ENCODE data around the gene TAS2R20.
"Not testable (repeated sequence)": the region's sequence is repeated elsewhere in the genome, so short reads cannot be mapped to it uniquely, and the experiment has no call there.

Gene TAS2R20, protein sequence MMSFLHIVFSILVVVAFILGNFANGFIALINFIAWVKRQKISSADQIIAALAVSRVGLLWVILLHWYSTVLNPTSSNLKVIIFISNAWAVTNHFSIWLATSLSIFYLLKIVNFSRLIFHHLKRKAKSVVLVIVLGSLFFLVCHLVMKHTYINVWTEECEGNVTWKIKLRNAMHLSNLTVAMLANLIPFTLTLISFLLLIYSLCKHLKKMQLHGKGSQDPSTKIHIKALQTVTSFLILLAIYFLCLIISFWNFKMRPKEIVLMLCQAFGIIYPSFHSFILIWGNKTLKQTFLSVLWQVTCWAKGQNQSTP

DNA sequence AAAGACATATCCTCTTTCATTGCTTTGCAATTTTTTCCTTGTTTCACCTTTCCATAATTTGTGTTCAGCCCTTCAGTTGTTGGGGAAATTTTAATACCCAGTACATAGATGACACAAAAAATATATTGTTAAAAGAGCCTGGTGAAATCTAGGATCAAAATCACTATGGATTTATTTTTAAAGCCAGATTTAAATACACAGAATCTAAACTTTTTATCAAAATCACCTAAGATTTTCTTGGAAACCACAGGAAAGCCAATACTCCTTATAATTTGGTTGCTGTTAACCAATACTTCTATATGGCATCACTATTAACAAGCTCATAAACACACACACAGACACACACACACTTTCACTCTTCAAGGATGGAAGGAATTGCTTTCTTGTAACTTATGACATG lies at the start of gene TAS2R20:
Gene TAS2R20 (minus strand): TSS at position 101 of the 400 bp plus-strand sequence. CDS start 429 bp downstream, outside the sequence.
- ATAC-seq: no peak
- Mint-ChIP-seq H3K27ac (peak within 1 kb of the TSS in 1 of 2 donors; percentile 27), H3K9me3 (peaks cover 5 to 7% of the 10 kb centered on the region in 2 donors), H3K27me3 (no peaks in the 10 kb centered on the region), H3K4me3 (no peak within 1 kb of the TSS), H3K4me1 (no peaks in the 10 kb centered on the region)
- DNase-seq: no peak

GRCh38 chr12:11041366-11041765 lies 43.3 kb upstream of the TAS2R20 start:
- H3K9me3 Mint-ChIP-seq, H3K4me3 Mint-ChIP-seq, H3K27ac Mint-ChIP-seq, DNase-seq, ATAC-seq, H3K4me1 Mint-ChIP-seq, H3K27me3 Mint-ChIP-seq: not testable (repeated sequence)

DNA sequence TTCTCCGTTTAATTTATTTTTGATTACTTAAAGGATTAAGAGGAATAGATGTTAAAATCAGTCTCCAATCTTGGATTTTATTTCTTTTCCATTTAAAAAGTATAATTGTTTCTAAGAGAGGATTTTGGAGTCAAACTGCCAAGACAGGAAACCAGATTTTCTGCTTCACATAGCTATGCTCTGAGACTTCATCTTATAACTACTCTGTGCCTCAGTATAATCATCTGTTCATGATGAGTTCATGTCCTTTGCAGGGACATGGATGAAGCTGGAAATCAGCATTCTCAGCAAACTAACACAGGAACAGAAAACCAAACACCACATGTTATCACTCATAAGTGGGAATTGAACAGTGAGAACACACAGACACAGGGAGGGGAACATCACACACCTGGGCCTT lies 42.1 kb upstream of the TAS2R20 start:
- Mint-ChIP-seq H3K4me1 (no peaks in the 10 kb centered on the region), H3K9me3 (peaks cover 2 to 9% of the 10 kb centered on the region in 2 donors), H3K27me3 (no peaks in the 10 kb centered on the region), H3K27ac (no peak overlapping the region), H3K4me3 (no peak overlapping the region)
- ATAC-seq (no peak), DNase-seq (no peak)

- ATAC-seq: no peak
- no peak overlapping the region for H3K27ac Mint-ChIP-seq
- no peak overlapping the region for H3K4me3 Mint-ChIP-seq
- H3K27me3 Mint-ChIP-seq: no peaks in the 10 kb centered on the region
- no peaks in the 10 kb centered on the region for H3K4me1 Mint-ChIP-seq
- H3K9me3 Mint-ChIP-seq: peaks cover 5 to 7% of the 10 kb centered on the region in 2 donors
- DNase-seq: no peak
These were observed 41.1 kb upstream of the TAS2R20 start for GRCh38 chr12:11039171-11039570.

DNA sequence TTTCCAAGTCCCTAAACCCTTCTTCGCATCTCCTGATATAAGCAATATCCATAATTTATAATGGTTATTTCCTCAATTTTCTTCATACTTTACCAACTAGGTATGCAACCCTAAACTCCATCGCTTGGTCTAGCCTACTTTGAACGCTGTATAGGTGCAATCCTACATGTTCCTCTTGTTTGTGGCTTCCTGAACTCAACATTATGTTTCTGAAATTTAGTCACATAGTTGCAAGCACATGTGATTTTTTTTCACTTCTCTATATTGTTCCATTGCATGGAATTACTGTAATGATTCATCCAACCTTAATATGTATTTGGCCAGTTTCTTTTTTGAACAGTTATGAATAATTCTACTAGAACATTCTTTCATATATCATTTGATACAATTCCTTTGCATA lies 35.9 kb upstream of the TAS2R20 start:
- H3K27me3 Mint-ChIP-seq, DNase-seq, H3K9me3 Mint-ChIP-seq, H3K27ac Mint-ChIP-seq, H3K4me1 Mint-ChIP-seq, H3K4me3 Mint-ChIP-seq: not testable (repeated sequence)
- peak; percentile 63 for ATAC-seq

GRCh38 chr12:11031307-11031706 lies 33.2 kb upstream of the TAS2R20 start, which contains the start of gene TAS2R31:
TSS of gene TAS2R31 (minus strand) at chr12:11031407. CDS start at chr12:11031335, 72 bp downstream.
- Mint-ChIP-seq H3K9me3 (peaks cover 0 to 5% of the 10 kb centered on the region in 2 donors), H3K27ac (peak within 1 kb of the TSS in 1 of 2 donors; percentile 10), H3K27me3 (no peaks in the 10 kb centered on the region), H3K4me1 (no peaks in the 10 kb centered on the region), H3K4me3 (no peak within 1 kb of the TSS)
- no peak for ATAC-seq
- no peak for DNase-seq

DNA sequence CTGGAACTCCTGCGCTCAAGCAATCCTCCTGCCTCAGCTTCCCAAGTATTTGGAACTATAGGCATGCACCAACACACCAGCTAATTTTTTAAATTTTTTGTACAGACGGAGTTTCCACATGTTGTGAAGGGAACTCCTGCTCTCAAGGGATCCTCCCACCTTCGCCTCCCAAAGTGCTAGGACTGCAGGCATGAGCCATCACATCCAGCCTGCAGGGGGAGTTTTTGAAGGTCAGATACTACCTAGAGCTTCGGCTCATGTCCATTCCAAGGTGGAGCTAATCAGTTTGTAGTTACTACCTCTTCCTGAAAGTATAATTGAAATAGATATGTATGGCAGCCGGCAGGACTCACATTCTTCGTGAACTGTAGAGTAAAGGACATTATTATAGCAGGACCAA lies 28.0 kb upstream of the TAS2R20 start:
- Mint-ChIP-seq H3K27ac (no peak overlapping the region), H3K4me1 (no peaks in the 10 kb centered on the region), H3K27me3 (no peaks in the 10 kb centered on the region), H3K9me3 (peaks cover 7 to 8% of the 10 kb centered on the region in 2 donors), H3K4me3 (no peak overlapping the region)
- DNase-seq (no peak), ATAC-seq (no peak)

- no peaks in the 10 kb centered on the region for H3K27me3 Mint-ChIP-seq
- DNase-seq (no peak), ATAC-seq (no peak)
- H3K4me3 Mint-ChIP-seq: no peak overlapping the region
- no peaks in the 10 kb centered on the region for H3K4me1 Mint-ChIP-seq
- H3K27ac Mint-ChIP-seq: no peak overlapping the region
- peaks cover 7 to 8% of the 10 kb centered on the region in 2 donors for H3K9me3 Mint-ChIP-seq
These were observed 25.3 kb upstream of the TAS2R20 start for GRCh38 chr12:11023387-11023786.

DNA sequence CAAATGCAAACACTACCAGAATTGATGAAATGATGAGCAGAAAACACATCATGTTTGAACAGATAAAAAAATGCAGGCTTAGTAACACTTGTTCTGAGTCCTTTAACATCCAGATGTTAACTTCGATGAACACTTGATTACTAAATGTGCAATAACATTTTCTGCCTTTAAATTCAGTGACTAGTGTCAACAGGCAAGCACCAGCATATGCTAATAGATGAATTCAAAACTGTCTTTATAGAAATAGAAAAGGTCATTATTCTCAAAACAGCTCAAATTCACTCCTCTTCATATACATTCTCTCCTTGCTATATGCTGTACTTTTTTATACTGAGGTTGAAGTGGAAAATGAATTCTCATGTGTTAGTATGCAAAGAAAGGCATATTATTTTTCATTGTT lies 24.4 kb upstream of the TAS2R20 start, which contains the start of gene TAS2R19:
Gene TAS2R19 (minus strand): TSS at position 101 of the 400 bp plus-strand sequence. CDS start 49 bp downstream, at position 52.
- Mint-ChIP-seq H3K9me3 (peaks cover 7 to 8% of the 10 kb centered on the region in 2 donors), H3K4me1 (no peaks in the 10 kb centered on the region), H3K27me3 (no peaks in the 10 kb centered on the region), H3K27ac (no peak within 1 kb of the TSS), H3K4me3 (no peak within 1 kb of the TSS)
- DNase-seq (no peak), ATAC-seq (no peak)

- DNase-seq (no peak), ATAC-seq (no peak)
- H3K4me1 Mint-ChIP-seq: peaks cover 18% of the 10 kb centered on the region
- H3K27me3 Mint-ChIP-seq: no peaks in the 10 kb centered on the region
- H3K9me3 Mint-ChIP-seq: no peaks in the 10 kb centered on the region
- H3K27ac Mint-ChIP-seq: no peak overlapping the region
- no peak overlapping the region for H3K4me3 Mint-ChIP-seq
These were observed 18.8 kb upstream of the TAS2R20 start for GRCh38 chr12:11016937-11017336.

DNA sequence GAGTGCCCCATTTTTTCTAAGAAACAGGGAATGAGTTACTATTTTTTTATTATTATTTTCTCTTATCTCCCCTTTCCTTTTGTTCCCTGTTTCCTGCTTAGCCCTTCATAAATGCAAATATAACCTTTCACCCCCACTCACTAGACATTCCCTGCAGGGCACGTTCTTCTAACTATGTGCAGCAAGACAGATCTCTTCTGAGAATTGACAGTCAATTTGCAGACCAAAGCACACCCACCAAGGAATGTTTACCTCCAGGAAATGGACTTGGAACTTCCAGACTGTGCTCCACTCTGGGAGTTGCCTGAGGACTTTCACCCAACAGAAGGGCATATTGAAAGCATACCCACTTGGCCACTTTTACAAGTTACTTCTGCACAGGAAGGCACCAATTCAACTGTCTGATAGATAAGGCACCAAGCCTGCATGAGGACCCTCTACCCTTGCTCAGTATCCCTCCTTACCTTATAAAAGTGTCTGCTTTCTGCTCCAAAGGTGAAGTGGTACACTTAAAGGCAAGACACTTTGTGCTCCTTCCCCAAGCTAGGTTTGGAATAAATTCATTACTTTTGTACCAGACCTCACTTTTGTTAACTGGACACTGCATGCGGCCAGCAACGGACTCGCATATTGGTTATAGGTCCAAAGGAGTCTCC lies 17.8 kb upstream of the TAS2R20 start:
- no peak for ATAC-seq
- Mint-ChIP-seq H3K9me3 (no peaks in the 10 kb centered on the region), H3K27ac (no peak overlapping the region), H3K4me1 (peaks cover 18% of the 10 kb centered on the region), H3K27me3 (no peaks in the 10 kb centered on the region), H3K4me3 (no peak overlapping the region)
- no peak for DNase-seq

DNA sequence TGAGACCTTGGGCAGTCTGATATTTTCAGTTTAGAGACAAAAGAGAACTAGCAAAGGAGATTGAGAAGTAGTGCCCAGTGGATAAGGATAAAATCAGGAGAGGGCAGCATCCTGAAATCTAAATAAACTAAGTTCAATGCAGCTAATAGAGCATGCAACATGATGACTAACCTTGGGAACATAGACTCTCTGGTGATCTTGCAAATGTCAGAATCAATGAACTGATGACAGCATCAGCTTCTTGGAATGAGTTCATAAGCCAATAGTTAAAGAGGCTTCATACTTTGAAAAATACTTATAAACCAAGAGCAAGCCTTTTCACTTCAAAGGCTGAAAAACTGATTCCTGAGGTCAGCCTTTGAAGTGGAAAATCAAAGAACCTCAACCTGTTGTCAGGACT lies 16.1 kb upstream of the TAS2R20 start:
- DNase-seq (no peak), ATAC-seq (no peak)
- Mint-ChIP-seq H3K9me3 (no peaks in the 10 kb centered on the region), H3K4me3 (no peak overlapping the region), H3K4me1 (peaks cover 18% of the 10 kb centered on the region), H3K27me3 (no peaks in the 10 kb centered on the region), H3K27ac (no peak overlapping the region)

DNA sequence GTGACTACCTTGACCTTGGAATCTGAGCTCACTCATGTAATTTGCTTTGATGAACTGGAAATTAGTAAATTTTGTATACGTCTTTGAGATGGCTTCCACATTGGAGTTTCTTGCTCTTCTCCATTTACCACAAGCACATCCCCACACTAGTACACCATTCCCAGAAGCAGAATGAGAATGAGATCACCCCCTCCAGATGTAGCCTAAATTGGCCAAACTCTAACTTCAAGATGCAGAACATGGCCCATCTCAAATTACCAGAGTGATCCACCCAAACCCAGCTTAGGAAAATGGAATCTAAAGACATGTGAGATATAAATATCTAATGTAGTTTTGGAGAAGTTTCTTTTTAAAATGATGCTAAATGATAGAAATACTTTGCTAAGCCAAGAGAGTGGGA lies 9.5 kb upstream of the TAS2R20 start:
- no peaks in the 10 kb centered on the region for H3K9me3 Mint-ChIP-seq
- H3K27ac Mint-ChIP-seq: no peak overlapping the region
- H3K4me3 Mint-ChIP-seq: no peak overlapping the region
- no peaks in the 10 kb centered on the region for H3K27me3 Mint-ChIP-seq
- no peak for DNase-seq
- no peaks in the 10 kb centered on the region for H3K4me1 Mint-ChIP-seq
- no peak for ATAC-seq

DNA sequence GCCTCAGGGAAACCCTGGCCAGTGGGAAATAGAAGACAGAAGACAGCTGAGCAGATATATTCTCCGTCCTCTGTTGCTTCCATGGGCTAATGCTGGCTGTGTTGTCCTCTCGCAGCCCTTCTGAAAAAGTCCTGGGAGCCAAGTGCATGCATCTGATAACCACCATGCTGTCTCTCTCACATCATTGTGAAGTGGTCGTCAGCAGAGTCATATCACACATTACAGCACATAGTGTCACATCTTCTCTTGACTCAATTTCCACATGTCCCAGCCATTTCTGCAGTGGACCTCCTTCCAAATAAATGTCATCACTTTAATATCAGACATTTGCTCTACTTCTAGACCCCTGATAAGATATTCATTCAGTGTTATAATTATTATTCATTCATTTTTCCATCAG lies 3.8 kb downstream of the TAS2R20 start:
- Mint-ChIP-seq H3K27me3 (no peaks in the 10 kb centered on the region), H3K4me3 (no peak overlapping the region), H3K27ac (no peak overlapping the region), H3K9me3 (peaks cover 9 to 11% of the 10 kb centered on the region in 2 donors), H3K4me1 (no peaks in the 10 kb centered on the region)
- no peak for ATAC-seq
- no peak for DNase-seq

- ATAC-seq (peak; percentile 76), DNase-seq (no peak)
- Mint-ChIP-seq H3K27ac (no peak overlapping the region), H3K27me3 (peaks cover 11% of the 10 kb centered on the region), H3K4me3 (no peak overlapping the region), H3K9me3 (peaks cover 9 to 11% of the 10 kb centered on the region in 2 donors), H3K4me1 (peaks cover 9% of the 10 kb centered on the region)
These were observed 9.0 kb downstream of the TAS2R20 start for GRCh38 chr12:10989107-10989506.

GRCh38 chr12:10986812-10987211 lies 11.3 kb downstream of the TAS2R20 start, which contains the start of gene TAS2R50:
TSS of gene TAS2R50 (minus strand) at chr12:10986912. CDS start at chr12:10986860, 52 bp downstream.
- peaks cover 9 to 11% of the 10 kb centered on the region in 2 donors for H3K9me3 Mint-ChIP-seq
- DNase-seq: no peak
- H3K4me3 Mint-ChIP-seq: no peak within 1 kb of the TSS
- no peak within 1 kb of the TSS for H3K27ac Mint-ChIP-seq
- ATAC-seq: no peak
- peaks cover 11% of the 10 kb centered on the region for H3K27me3 Mint-ChIP-seq
- H3K4me1 Mint-ChIP-seq: peaks cover 26% of the 10 kb centered on the region

All from stimulated activated naive CD8-positive, alpha-beta T cell treated with anti-CD3 and anti-CD28 coated beads, Interleukin-15, amount 100 ng/mL, for 72 hours (primary cell).